Spleen (tissue), 11 donors: ENCODE measurements around the gene ZCWPW1. TPM values are rescaled to one million over a fixed set of nuclear protein-coding genes. Genes with fewer than 3 reads are reported as not detected.
"Not testable (repeated sequence)": the region's sequence is repeated elsewhere in the genome, so short reads cannot be mapped to it uniquely, and the experiment has no call there.

Source experiments
- DNase-seq: peaks from one replicate; pipeline ENCODE4 v3.0.0-alpha.2; 2020
- H3K27ac ChIP-seq, 8 donors: fragments of 200-600 bp; sonication (generic) in 7 of 8; 1 replicate in 4 of 8; 2 replicates in 4 of 8; pipeline versions ENCODE4 v1.5.0 to v1.8.0; 2016 to 2021; ENCODE audit warnings: inconsistent platforms in 4 of 8, mild to moderate bottlenecking in 4 of 8, moderate library complexity in 1 of 8
- H3K27me3 ChIP-seq, 7 donors: fragments of 200-600 bp; sonication (generic) in 6 of 7; replicated peaks in 1 of 7; 1 replicate in 4 of 7; 2 replicates in 3 of 7; pipeline versions ENCODE4 v1.5.0 to v1.8.0; 2016 to 2021; ENCODE audit warnings: inconsistent platforms in 3 of 7, mild to moderate bottlenecking in 1 of 7
- H3K36me3 ChIP-seq, 6 donors: fragments of 200-600 bp; sonication (generic) in 5 of 6; 1 replicate in 4 of 6; 2 replicates in 2 of 6; pipeline versions ENCODE4 v1.5.0 to v1.8.0; 2016 to 2021; ENCODE audit warnings: inconsistent platforms in 2 of 6
- H3K4me1 ChIP-seq, 6 donors: fragments of 200-600 bp; sonication (generic) in 5 of 6; 1 replicate in 3 of 6; 2 replicates in 3 of 6; pipeline versions ENCODE4 v1.5.0 to v1.8.0; 2016 to 2021; ENCODE audit warnings: inconsistent platforms in 3 of 6
- H3K4me3 ChIP-seq, 8 donors: fragments of 200-600 bp; sonication (generic) in 7 of 8; 1 replicate in 4 of 8; 2 replicates in 4 of 8; pipeline versions ENCODE4 v1.5.0 to v1.8.0; 2016 to 2021; ENCODE audit warnings: inconsistent platforms in 4 of 8, mild to moderate bottlenecking in 4 of 8, moderate library complexity in 2 of 8
- H3K9me3 ChIP-seq, 8 donors: fragments of 200-600 bp; sonication (generic) in 7 of 8; 1 replicate in 4 of 8; 2 replicates in 4 of 8; pipeline versions ENCODE4 v1.5.0 to v1.8.0; 2016 to 2021; ENCODE audit warnings: inconsistent platforms in 4 of 8
- POLR2A ChIP-seq, 3 donors: fragments of 450-650 bp; IDR thresholded peaks; one replicate each; pipeline ENCODE4 v1.5.1; 2017; ENCODE audit warnings: antibody characterized with exemption in 3 of 3, mild to moderate bottlenecking in 1 of 3
- POLR2AphosphoS5 ChIP-seq, 3 donors: sonication (generic); formaldehyde crosslinking; IDR thresholded peaks; one replicate each; pipeline ENCODE4 v1.5.1; 2017; ENCODE audit warnings: antibody characterized with exemption in 3 of 3
- WGBS, 5 donors: extraction: QIAGEN DNeasy Blood & Tissue Kit in 3 of 5; methylation state at CpG; one replicate each; pipeline versions ENCODE4 v1.1.5 to v1.1.7; 2013 to 2018; 5-methylcytosine and 5-hydroxymethylcytosine counted together
- intact Hi-C: fragments of 100-400 bp; cut with DNase I; formaldehyde crosslinking; loops from one replicate; pipeline ENCODE4 v1.15.0; 2023; ENCODE audit warnings: low total_unique reads
- polyA plus RNA-seq, 3 donors: library from polyadenylated mRNA; stranded (reverse); fragments of 200-250 nt; gene quantifications; one replicate each; pipeline ENCODE4 v1.2.1, GENCODE V29; 2013
- total RNA-seq, 7 donors: library from RNA; depleted of rRNA in 3 of 7; stranded (reverse); fragments of >200 nt in 3 of 7; fragmentation: NEBNext Ultra II Directional in 4 of 7; extraction: Animal tissue kit (Norgen Biotek cat#: 25700) in 4 of 7; gene quantifications; one replicate each; pipeline versions ENCODE4 v1.1.0 to v1.2.1, GENCODE V29; 2016 to 2021
- TF ChIP-seq, protein P1 (sequence below), 11 experiments: fragments of 200-600 bp in 7 of 11; fragments of 450-650 bp in 4 of 11; sonication (generic) in 4 of 11; IDR thresholded peaks in 8 of 11; conservative IDR thresholded peaks in 3 of 11; 1 replicate in 7 of 11; 2 replicates in 4 of 11; pipeline versions ENCODE4 v1.4.0 to v1.8.0; 2016 to 2021; ENCODE audit warnings: antibody characterized with exemption in 11 of 11, inconsistent platforms in 4 of 11, mild to moderate bottlenecking in 1 of 11
- donor health status: healthy with polysubstance abuse.
- donor health status: DM: no; HTN: no; CAD: no; lungs with moderate emphysema.
- donor health status: DM: no; HTN: no; CAD: no.
- donor health status: Bipolar disorder and iron deficiency.
- donor health status: healthy.
- donor health status: DM: no; HTN: no; CAD: no.
- donor health status: DM: yes; HTN: yes; CAD: no.

ZCWPW1 gene
- total and polyA plus RNA-seq, 10 donors = 4.5 to 42.6 (median 6.6) TPM

DNA sequence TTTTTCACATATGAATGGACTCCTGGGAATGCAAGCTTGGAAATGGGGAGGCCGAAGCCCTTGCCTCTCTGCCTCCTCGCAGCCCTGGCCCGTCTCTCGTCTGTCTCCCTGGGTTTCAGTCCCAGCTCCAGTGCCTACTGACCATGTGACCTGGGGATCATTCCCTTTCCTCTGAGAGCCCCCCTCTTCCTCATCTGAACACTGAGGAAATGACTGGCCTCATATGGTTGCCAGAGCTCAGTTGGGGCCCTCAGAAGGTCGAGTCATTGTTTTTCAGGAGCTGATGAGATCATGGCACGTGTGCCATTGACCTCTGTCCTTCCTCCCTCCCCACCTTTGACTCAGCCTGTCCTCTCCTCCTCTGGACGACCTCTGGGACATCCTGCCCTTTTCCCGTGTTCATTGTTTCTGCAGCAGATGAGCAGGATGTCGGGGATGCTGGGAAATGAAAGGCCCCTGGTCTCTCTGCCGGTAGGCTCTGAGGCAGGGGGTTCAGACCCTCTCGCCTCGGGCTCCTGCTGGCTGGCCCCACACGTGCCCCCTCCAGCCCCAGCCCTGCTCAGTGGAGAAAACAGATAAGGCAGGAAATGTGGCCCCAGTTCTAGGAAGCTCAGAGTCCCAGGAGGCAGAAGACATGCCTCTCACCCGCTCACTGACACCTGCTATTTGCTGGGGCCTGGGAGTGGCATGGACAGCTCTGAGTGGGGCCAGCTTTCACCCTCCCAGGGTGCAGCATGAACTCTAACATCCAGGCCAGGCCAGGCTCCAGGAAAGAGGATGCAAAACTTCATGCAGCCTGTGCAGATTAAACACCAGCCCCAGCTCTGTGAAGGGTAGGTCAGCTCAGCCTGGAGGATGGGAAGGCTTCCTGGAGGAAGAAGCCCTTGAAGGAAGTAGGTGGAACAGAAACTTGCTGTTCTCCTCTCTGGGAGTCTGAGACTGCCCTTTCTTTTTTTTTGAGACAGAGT is 16.1 kb upstream of the ZCWPW1 start:
- Histone ChIP-seq H3K27ac (peak overlapping the region; percentile 22 to 100 (median 80)), H3K27me3 (no peaks in the 10 kb centered on the region), H3K4me1 (peaks cover 9 to 57% (median 26%) of the 10 kb centered on the region in 6 donors), H3K9me3 (no peaks in the 10 kb centered on the region), H3K36me3 (no peaks in the 10 kb centered on the region), H3K4me3 (no peak overlapping the region)
- peak; percentile 70 to 82 (median 73) for TF ChIP-seq POLR2AphosphoS5 (IDR thresholded peaks at IDR 0.05)
- TF ChIP-seq, protein P1, sequence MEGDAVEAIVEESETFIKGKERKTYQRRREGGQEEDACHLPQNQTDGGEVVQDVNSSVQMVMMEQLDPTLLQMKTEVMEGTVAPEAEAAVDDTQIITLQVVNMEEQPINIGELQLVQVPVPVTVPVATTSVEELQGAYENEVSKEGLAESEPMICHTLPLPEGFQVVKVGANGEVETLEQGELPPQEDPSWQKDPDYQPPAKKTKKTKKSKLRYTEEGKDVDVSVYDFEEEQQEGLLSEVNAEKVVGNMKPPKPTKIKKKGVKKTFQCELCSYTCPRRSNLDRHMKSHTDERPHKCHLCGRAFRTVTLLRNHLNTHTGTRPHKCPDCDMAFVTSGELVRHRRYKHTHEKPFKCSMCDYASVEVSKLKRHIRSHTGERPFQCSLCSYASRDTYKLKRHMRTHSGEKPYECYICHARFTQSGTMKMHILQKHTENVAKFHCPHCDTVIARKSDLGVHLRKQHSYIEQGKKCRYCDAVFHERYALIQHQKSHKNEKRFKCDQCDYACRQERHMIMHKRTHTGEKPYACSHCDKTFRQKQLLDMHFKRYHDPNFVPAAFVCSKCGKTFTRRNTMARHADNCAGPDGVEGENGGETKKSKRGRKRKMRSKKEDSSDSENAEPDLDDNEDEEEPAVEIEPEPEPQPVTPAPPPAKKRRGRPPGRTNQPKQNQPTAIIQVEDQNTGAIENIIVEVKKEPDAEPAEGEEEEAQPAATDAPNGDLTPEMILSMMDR (IDR thresholded peaks at IDR 0.05 in 8 of 11, conservative IDR thresholded peaks at IDR 0.05 in 3 of 11) = no peak
- WGBS, 5 donors = 30 to 39% (median 34%) methylated on average over 13 to 14 of the region's 14 CpGs
- DNase-seq = peak; percentile 80
- intact Hi-C loops = no loop called here

- peak overlapping the region in 7 of 8 donors; percentile 69 to 100 (median 80) for H3K27ac ChIP-seq
- no peaks in the 10 kb centered on the region for H3K36me3 ChIP-seq
- DNase-seq = peak; percentile 67
- H3K27me3 ChIP-seq = no peaks in the 10 kb centered on the region
- intact Hi-C loops = no loop called here
- TF ChIP-seq, protein P1 (IDR thresholded peaks at IDR 0.05 in 8 of 11, conservative IDR thresholded peaks at IDR 0.05 in 3 of 11) = no peak
- no peak for TF ChIP-seq POLR2AphosphoS5 (IDR thresholded peaks at IDR 0.05)
- TF ChIP-seq POLR2A (IDR thresholded peaks at IDR 0.05) = no peak
- 84 to 96% (median 88%) methylated on average over 9 of the region's 9 CpGs for WGBS, 5 donors
- H3K4me1 ChIP-seq = peaks cover 9 to 70% (median 25%) of the 10 kb centered on the region in 6 donors
- no peak overlapping the region for H3K4me3 ChIP-seq
- H3K9me3 ChIP-seq = no peaks in the 10 kb centered on the region
Measured at GRCh38 chr7:100443096-100443840, 14.8 kb upstream of the ZCWPW1 start.

DNA sequence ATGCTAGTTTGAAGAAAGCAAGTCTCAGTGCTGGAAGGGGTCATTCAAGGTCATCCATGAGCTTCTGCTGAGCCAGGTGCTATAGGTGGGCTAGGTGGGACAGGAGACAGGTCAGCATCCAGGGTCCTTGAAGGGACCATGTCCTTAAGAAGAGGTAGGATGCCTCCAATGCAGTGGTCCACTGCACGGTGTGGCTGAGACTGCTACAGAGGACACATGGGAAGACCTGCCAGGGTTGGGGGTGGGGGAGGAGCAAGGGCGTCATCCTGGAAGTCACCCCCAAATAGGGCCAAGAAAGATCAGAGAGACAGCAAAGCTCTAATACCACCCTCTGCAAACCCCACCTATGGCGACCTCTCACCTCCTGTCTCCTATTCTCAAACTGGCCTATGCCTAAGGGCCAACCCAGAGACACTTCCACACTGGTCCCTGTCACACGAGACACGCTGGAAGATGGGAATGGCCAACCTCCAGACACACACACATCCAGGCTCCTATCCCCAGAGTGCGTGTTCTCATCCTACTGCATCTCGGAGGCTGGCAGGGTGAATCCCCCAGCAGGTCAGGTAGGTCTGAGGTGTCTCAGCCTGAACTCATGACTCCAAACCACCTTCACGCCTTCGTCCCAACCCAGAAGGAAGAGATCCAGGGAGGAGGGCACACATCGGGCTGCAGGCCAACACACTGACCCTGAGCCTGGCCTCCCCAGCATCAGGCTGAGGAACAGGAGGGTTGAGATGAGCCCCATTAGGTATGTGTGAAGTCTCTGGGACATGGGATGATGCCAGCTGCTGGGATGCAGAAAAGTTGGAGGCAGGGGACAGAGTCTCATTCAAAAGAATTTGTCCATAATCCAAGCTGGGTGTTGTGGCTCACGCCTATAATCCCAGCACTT is 13.4 kb upstream of the ZCWPW1 start:
- Histone ChIP-seq H3K9me3 (no peaks in the 10 kb centered on the region), H3K36me3 (no peaks in the 10 kb centered on the region), H3K4me1 (peaks cover 9 to 84% (median 33%) of the 10 kb centered on the region in 6 donors), H3K4me3 (no peak overlapping the region), H3K27ac (peak overlapping the region in 6 of 8 donors; percentile 29 to 100 (median 82)), H3K27me3 (no peaks in the 10 kb centered on the region)
- DNase-seq = peak; percentile 68
- intact Hi-C loops = no loop called here
- TF ChIP-seq, protein P1 (IDR thresholded peaks at IDR 0.05 in 8 of 11, conservative IDR thresholded peaks at IDR 0.05 in 3 of 11) = no peak
- TF ChIP-seq POLR2AphosphoS5 (IDR thresholded peaks at IDR 0.05) (no peak), POLR2A (IDR thresholded peaks at IDR 0.05) (no peak)
- 83 to 92% (median 89%) methylated on average over 9 to 11 of the region's 11 CpGs for WGBS, 5 donors

GRCh38 chr7:100439244-100439643 is 10.7 kb upstream of the ZCWPW1 start:
- peak; percentile 36 for DNase-seq

DNA sequence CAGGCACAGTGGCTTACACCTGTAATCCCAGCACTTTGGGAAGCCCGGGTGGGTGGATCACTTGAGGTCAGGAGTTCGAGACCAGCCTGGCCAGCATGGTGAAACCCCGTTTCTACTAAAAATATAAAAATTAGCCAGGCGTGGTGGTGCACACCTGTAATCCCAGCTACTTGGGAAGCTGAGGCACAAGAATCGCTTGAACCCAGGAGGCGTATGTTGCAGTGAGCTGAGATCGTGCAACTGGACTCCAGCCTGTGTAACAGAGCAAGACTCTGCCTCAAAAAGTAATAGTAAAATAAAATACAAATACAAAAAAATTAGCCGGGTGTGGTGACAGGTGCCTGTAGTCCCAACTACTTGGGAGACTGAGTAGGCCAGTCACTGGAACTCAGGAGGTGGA is 10.2 kb upstream of the ZCWPW1 start:
- 82 to 95% (median 92%) methylated on average over 8 of the region's 8 CpGs for WGBS, 5 donors
- peak; percentile 25 for DNase-seq

More at GRCh38 chr7:100439244-100439643, 10.7 kb upstream of the ZCWPW1 start:
- intact Hi-C loops, H3K9me3 ChIP-seq, H3K27me3 ChIP-seq, H3K4me3 ChIP-seq: not testable (repeated sequence)
- H3K4me1 ChIP-seq = peaks cover 11 to 83% (median 33%) of the 10 kb centered on the region in 6 donors
- WGBS, 5 donors = 83 to 91% (median 89%) methylated on average over 7 of the region's 7 CpGs
- peak overlapping the region; percentile 42 to 100 (median 99) for H3K27ac ChIP-seq
- peaks cover 0 to 11% (median 6%) of the 10 kb centered on the region in 6 donors for H3K36me3 ChIP-seq

More for the DNA sequence above, 10.2 kb upstream of the ZCWPW1 start:
- Histone ChIP-seq H3K4me1 (peaks cover 14 to 83% (median 34%) of the 10 kb centered on the region in 6 donors), H3K27ac (peak overlapping the region; percentile 42 to 100 (median 99)), H3K36me3 (peaks cover 0 to 16% (median 11%) of the 10 kb centered on the region in 6 donors)
- H3K4me3 ChIP-seq, H3K27me3 ChIP-seq, intact Hi-C loops, H3K9me3 ChIP-seq: not testable (repeated sequence)
